IMR-90 (cell line): ENCODE measurements around the gene LEUTX. TPM values are rescaled to one million over a fixed set of nuclear protein-coding genes. Genes with fewer than 3 reads are reported as not detected.

Experiments
- ATAC-seq: fragments of 200-7000 bp; cut with Tn5 transposase; 2 replicates; pipeline ENCODE4 v1.9.1; 2020; ENCODE audit warnings: low read depth, mild to moderate bottlenecking, moderate library complexity
- BruUV-seq: library from RNA; stranded (reverse); fragments of 400-500 nt; replicated peaks from 2 replicates; lab custom pipeline; 2021; lab: Mats Ljungman, UMichigan
- CTCF ChIA-PET: fragments of 300-600 bp; formaldehyde crosslinking; extraction: SDS; loops from one replicate; lab custom pipeline; 2021; ENCODE audit warnings: antibody characterized with exemption; lab: Yijun Ruan, JAX
- POLR2A ChIA-PET: fragments of 300-600 bp; sonication (Branson Sonifier 250); formaldehyde crosslinking; loops from one replicate; lab custom pipeline; 2022; ENCODE audit warnings: antibody characterized with exemption; ENCODE audit not compliant: unreplicated experiment; lab: Charles Lee
- DNase-seq: peaks from one replicate; pipeline ENCODE4 v3.0.0; 2013
- H2AFZ ChIP-seq: replicated peaks from 2 replicates; pipeline ENCODE3; 2013; ENCODE audit warnings: low read length, mild to moderate bottlenecking; ENCODE audit not compliant: poor library complexity
- H2AK5ac ChIP-seq: 2 replicates; pipeline ENCODE4 v1.6.1; 2013; ENCODE audit warnings: low read depth, low read length, inconsistent platforms
- H2AK9ac ChIP-seq: replicated peaks from 2 replicates; pipeline ENCODE3; 2013; ENCODE audit warnings: mild to moderate bottlenecking, low read depth, low read length, moderate library complexity; ENCODE audit not compliant: poor library complexity
- H2BK120ac ChIP-seq: 2 replicates; pipeline ENCODE4 v1.6.1; 2013; ENCODE audit warnings: low read depth, low read length, inconsistent platforms
- H2BK15ac ChIP-seq: 3 replicates; pipeline ENCODE4 v1.6.1; 2013; ENCODE audit warnings: low read depth, low read length, inconsistent platforms
- H2BK20ac ChIP-seq: 2 replicates; pipeline ENCODE4 v1.6.1; 2013; ENCODE audit warnings: low read depth, mild to moderate bottlenecking, inconsistent platforms, low read length, moderate library complexity
- H2BK5ac ChIP-seq: 2 replicates; pipeline ENCODE4 v1.6.1; 2013; ENCODE audit warnings: mild to moderate bottlenecking, low read depth, low read length, inconsistent platforms; ENCODE audit not compliant: poor library complexity, severe bottlenecking
- H3K14ac ChIP-seq: replicated peaks from 2 replicates; pipeline ENCODE4 v1.6.1; 2013; ENCODE audit warnings: low read depth, low read length, inconsistent platforms
- H3K18ac ChIP-seq: 2 replicates; pipeline ENCODE4 v1.6.1; 2013; ENCODE audit warnings: low read depth, low read length, control low read depth
- H3K23ac ChIP-seq: 2 replicates; pipeline ENCODE4 v1.6.1; 2013; ENCODE audit warnings: low read depth, low read length, inconsistent platforms
- H3K27ac ChIP-seq: 2 replicates; pipeline ENCODE4 v1.5.1; 2013; ENCODE audit warnings: mild to moderate bottlenecking, control low read depth, low read length; ENCODE audit not compliant: insufficient read depth
- H3K27me3 ChIP-seq: 2 replicates; pipeline ENCODE4 v1.6.1; 2013; ENCODE audit warnings: low read length; ENCODE audit not compliant: control insufficient read depth, insufficient read depth
- H3K36me3 ChIP-seq: 2 replicates; pipeline ENCODE4 v1.6.1; 2013; ENCODE audit warnings: low read length, mixed read lengths; ENCODE audit not compliant: control insufficient read depth, insufficient read depth
- H3K4ac ChIP-seq: 2 replicates; pipeline ENCODE4 v1.6.1; 2013; ENCODE audit warnings: low read depth, low read length, inconsistent platforms
- H3K4me1 ChIP-seq: 2 replicates; pipeline ENCODE4 v1.6.1; 2013; ENCODE audit warnings: low read length, mixed read lengths; ENCODE audit not compliant: control insufficient read depth, insufficient read depth
- H3K4me2 ChIP-seq: 2 replicates; pipeline ENCODE4 v1.6.1; 2013; ENCODE audit warnings: low read depth, mild to moderate bottlenecking, control low read depth, low read length, moderate library complexity
- H3K4me3 ChIP-seq: 2 replicates; pipeline ENCODE4 v1.5.1; 2013; ENCODE audit warnings: low read depth, mild to moderate bottlenecking, control low read depth, low read length, moderate library complexity; ENCODE audit not compliant: insufficient read depth
- H3K56ac ChIP-seq: 2 replicates; pipeline ENCODE4 v1.6.1; 2013; ENCODE audit warnings: low read length, inconsistent platforms; ENCODE audit not compliant: insufficient read depth; ENCODE audit errors: extremely low read depth
- H3K79me1 ChIP-seq, 2 experiments: 2 replicates each; pipeline ENCODE4 v1.6.1; 2013; ENCODE audit warnings: low read length in 2 of 2, inconsistent platforms in 1 of 2, low read depth in 1 of 2
- H3K9ac ChIP-seq: 2 replicates; pipeline ENCODE4 v1.6.1; 2013; ENCODE audit warnings: low read depth, low read length, control low read depth
- H3K9me1 ChIP-seq: 2 replicates; pipeline ENCODE4 v1.6.1; 2013; ENCODE audit warnings: low read length, inconsistent platforms; ENCODE audit not compliant: insufficient read depth
- H3K9me3 ChIP-seq: 2 replicates; pipeline ENCODE4 v1.6.1; 2013; ENCODE audit warnings: low read length; ENCODE audit not compliant: control insufficient read depth, insufficient read depth
- H4K20me1 ChIP-seq: 2 replicates; pipeline ENCODE4 v1.6.1; 2013; ENCODE audit warnings: low read length, inconsistent platforms; ENCODE audit not compliant: insufficient read depth
- H4K5ac ChIP-seq: 2 replicates; pipeline ENCODE4 v1.6.1; 2013; ENCODE audit warnings: mild to moderate bottlenecking, low read depth, low read length, control low read depth
- H4K8ac ChIP-seq, 2 experiments: 2 replicates each; pipeline ENCODE4 v1.6.1; 2013; ENCODE audit warnings: low read depth in 2 of 2, low read length in 2 of 2, control low read depth in 1 of 2, inconsistent platforms in 1 of 2
- H4K91ac ChIP-seq: 2 replicates; pipeline ENCODE4 v1.6.1; 2013; ENCODE audit warnings: low read depth, low read length, inconsistent platforms; ENCODE audit not compliant: insufficient read depth
- BHLHE40 ChIP-seq: fragments of 150-350 bp; IDR thresholded peaks from 2 replicates; pipeline ENCODE4 v1.6.1; 2016; ENCODE audit warnings: mild to moderate bottlenecking, low read depth, low read length
- CEBPB ChIP-seq: IDR thresholded peaks from 2 replicates; pipeline ENCODE4 v1.6.1; 2012; ENCODE audit warnings: low read depth, low read length, improper control_type of control experiment
- CHD1 ChIP-seq: IDR thresholded peaks from 2 replicates; pipeline ENCODE4 v1.6.1; 2012; ENCODE audit warnings: low read depth, low read length, improper control_type of control experiment
- ELK1 ChIP-seq: fragments of 150-350 bp; IDR thresholded peaks from 2 replicates; pipeline ENCODE4 v1.6.1; 2016; ENCODE audit warnings: low read depth, mild to moderate bottlenecking, low read length, moderate library complexity, borderline replicate concordance
- FOS ChIP-seq: fragments of 150-350 bp; IDR thresholded peaks from 2 replicates; pipeline ENCODE4 v1.6.1; 2016; ENCODE audit warnings: low read depth, low read length
- MAZ ChIP-seq: IDR thresholded peaks from 2 replicates; pipeline ENCODE4 v1.6.1; 2012; ENCODE audit warnings: low read depth, mild to moderate bottlenecking, low read length, improper control_type of control experiment, moderate library complexity, borderline replicate concordance
- MXI1 ChIP-seq: IDR thresholded peaks from 2 replicates; pipeline ENCODE4 v1.6.1; 2012; ENCODE audit warnings: low read depth, mild to moderate bottlenecking, low read length, moderate library complexity, borderline replicate concordance
- NFE2L2 ChIP-seq: fragments of 150-350 bp; IDR thresholded peaks from 2 replicates; pipeline ENCODE4 v1.6.1; 2016; ENCODE audit warnings: low read depth, mild to moderate bottlenecking, low read length
- RAD21 ChIP-seq: IDR thresholded peaks from 2 replicates; pipeline ENCODE4 v1.6.1; 2012; ENCODE audit warnings: low read length, improper control_type of control experiment
- RFX5 ChIP-seq: IDR thresholded peaks from 2 replicates; pipeline ENCODE4 v1.8.0; 2012; ENCODE audit warnings: low read depth, mild to moderate bottlenecking, low read length, moderate library complexity
- SMC3 ChIP-seq: fragments of 150-350 bp; IDR thresholded peaks from 2 replicates; pipeline ENCODE4 v1.6.1; 2016; ENCODE audit warnings: low read depth, mild to moderate bottlenecking, antibody characterized with exemption, low read length, moderate library complexity
- WGBS, 2 experiments: methylation state at CpG; one replicate each; pipeline versions ENCODE4 v1.1.5 to v1.1.7; 2013; ENCODE audit warnings: missing lambda C conversion rate in 2 of 2; ENCODE audit not compliant: insufficient read length in 1 of 2; ENCODE audit errors: extremely low coverage in 2 of 2; 5-methylcytosine and 5-hydroxymethylcytosine counted together
- dilution Hi-C: fragments of 300-500 bp; cut with HindIII; formaldehyde crosslinking; loops from one replicate; pipeline ENCODE4 v1.14.3; 2018; ENCODE audit warnings: low sequenced_read_pairs; ENCODE audit not compliant: unreplicated experiment
- in situ Hi-C: fragments of 300-500 bp; cut with MboI; formaldehyde crosslinking; loops from 3 replicates; pipeline ENCODE4 v1.14.3; 2019; ENCODE audit warnings: low sequenced_read_pairs, inconsistent platforms, mixed read lengths
- intact Hi-C: fragments of 100-400 bp; cut with micrococcal nuclease; formaldehyde crosslinking; loops from 2 replicates; pipeline ENCODE4 v1.10.0; 2022
- polyA plus RNA-seq, 3 experiments: library from polyadenylated mRNA; depleted of rRNA; stranded (reverse); fragments of >200 nt; gene quantifications; 2 replicates each; pipeline ENCODE4 v1.2.3, GENCODE V29; 2012; ENCODE audit warnings: low replicate concordance in 1 of 3
- total RNA-seq: library from RNA; depleted of rRNA; stranded (reverse); fragments of >200 nt; gene quantifications from 2 replicates; pipeline ENCODE4 v1.2.3, GENCODE V29; 2012

Gene LEUTX
- total and polyA plus RNA-seq, 2 of the 4 experiments (the other 2 are of a cell fraction), result not detected

DNA sequence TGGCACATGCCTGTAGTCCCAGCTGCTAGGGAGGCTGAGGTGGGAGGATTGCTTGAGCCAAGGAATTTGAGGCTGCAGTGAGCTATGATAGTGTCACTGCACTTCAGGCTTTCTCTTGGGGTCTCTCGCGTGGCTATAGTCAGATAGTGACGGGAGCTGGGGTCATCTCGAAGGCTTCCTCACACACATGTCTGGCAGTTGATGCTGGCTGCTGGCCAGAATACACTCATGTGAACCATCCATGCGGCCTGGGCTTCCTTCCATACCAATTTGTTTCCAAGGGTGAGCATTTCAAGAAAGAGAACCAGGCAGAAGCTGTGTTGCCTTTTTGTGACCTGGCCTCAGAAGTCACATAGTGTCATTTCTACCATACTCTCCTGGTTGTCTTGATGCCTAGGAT, 26.4 kb downstream of the LEUTX start:
- no TSS peak for BruUV-seq
- no peak overlapping the region for H4K8ac ChIP-seq
- no peak overlapping the region for H4K91ac ChIP-seq
- POLR2A ChIA-PET, result no interaction called here
- peak overlapping the region; percentile 1 for H2AFZ ChIP-seq
- DNase-seq (peak; percentile 15), ATAC-seq (no peak)
- no peak overlapping the region for H3K56ac ChIP-seq
- no peak overlapping the region for H3K4ac ChIP-seq
- no peak overlapping the region for H2BK15ac ChIP-seq
- H2BK20ac ChIP-seq, result no peak overlapping the region
- no peaks in the 10 kb centered on the region; the same call in 1 of the 2 replicates for H4K20me1 ChIP-seq
- H4K5ac ChIP-seq, result no peak overlapping the region
- intact Hi-C loops (no loop called here), dilution Hi-C loops (no loop called here), in situ Hi-C loops (no loop called here)
- H3K4me3 ChIP-seq, result no peak overlapping the region
- no peak for TF ChIP-seq RFX5
- TF ChIP-seq SMC3, result no peak
- TF ChIP-seq FOS, result no peak
- TF ChIP-seq CEBPB, result no peak
- no peak for TF ChIP-seq ELK1
- TF ChIP-seq CHD1, result no peak
- TF ChIP-seq RAD21, result no peak
- TF ChIP-seq MAZ, result no peak
- no peak for TF ChIP-seq MXI1
- no peak for TF ChIP-seq BHLHE40
- no peak for TF ChIP-seq NFE2L2
- no peaks in the 10 kb centered on the region for H3K36me3 ChIP-seq
- H3K14ac ChIP-seq, result no peak overlapping the region
- H3K9me1 ChIP-seq, result no peaks in the 10 kb centered on the region
- peaks cover 2% of the 10 kb centered on the region; the same call in 1 of the 2 replicates for H3K9me3 ChIP-seq
- H3K4me1 ChIP-seq, result no peaks in the 10 kb centered on the region
- H3K4me2 ChIP-seq, result no peak overlapping the region
- no peak overlapping the region for H2AK9ac ChIP-seq
- no peak overlapping the region for H2BK120ac ChIP-seq
- H3K18ac ChIP-seq, result no peak overlapping the region
- no peak overlapping the region for H2AK5ac ChIP-seq
- CTCF ChIA-PET, result interaction anchor here (0.8 kb wide), 1 partner anchor 12 kb away, joined by 3 read pairs; no protein-coding TSS in a partner anchor
- H3K27ac ChIP-seq, result no peak overlapping the region
- H3K9ac ChIP-seq, result no peak overlapping the region
- WGBS, 2 experiments, result 0% methylated on average over 1 of the region's 5 CpGs; no CpG with 5 or more reads in 1 of the 2 experiments
- no peaks in the 10 kb centered on the region for H3K79me1 ChIP-seq
- no peak overlapping the region for H2BK5ac ChIP-seq
- H3K27me3 ChIP-seq, result peaks cover 9% of the 10 kb centered on the region; the same call in 1 of the 2 replicates
- H3K23ac ChIP-seq, result no peak overlapping the region
